Large intestine (tissue), 3 donors: ENCODE data around the gene ANKRD11. TPM values are rescaled to one million over a fixed set of nuclear protein-coding genes. Genes with fewer than 3 reads are reported as not detected.
"Not testable (repeated sequence)": the region's sequence is repeated elsewhere in the genome, so short reads cannot be mapped to it uniquely, and the experiment has no call there.

Experiments used
- DNase-seq, 2 donors: peaks; one replicate each; pipeline versions ENCODE4 v3.0.0 to v3.0.0-alpha.2; 2013
- H3K27ac ChIP-seq: one replicate; pipeline ENCODE4 v1.5.1; 2013; ENCODE audit warnings: low read length
- H3K27me3 ChIP-seq: 2 replicates; pipeline ENCODE4 v1.6.1; 2013; ENCODE audit warnings: low read length; ENCODE audit not compliant: control insufficient read depth, insufficient read depth
- H3K36me3 ChIP-seq: 2 replicates; pipeline ENCODE4 v1.6.1; 2013; ENCODE audit warnings: low read length; ENCODE audit not compliant: control insufficient read depth, insufficient read depth
- H3K4me1 ChIP-seq: one replicate; pipeline ENCODE4 v1.6.1; 2013; ENCODE audit warnings: low read length; ENCODE audit not compliant: control insufficient read depth, insufficient read depth
- H3K4me3 ChIP-seq: one replicate; pipeline ENCODE4 v1.5.1; 2013; ENCODE audit warnings: low read length
- H3K9me3 ChIP-seq: one replicate; pipeline ENCODE4 v1.6.1; 2013; ENCODE audit warnings: mild to moderate bottlenecking, low read depth, low read length, moderate library complexity; ENCODE audit not compliant: control insufficient read depth
- WGBS: methylation state at CpG from one replicate; pipeline ENCODE4 v1.1.5; 2013; ENCODE audit warnings: low lambda C conversion rate; ENCODE audit not compliant: insufficient coverage; 5-methylcytosine and 5-hydroxymethylcytosine counted together
- polyA plus RNA-seq: library from polyadenylated mRNA; unstranded; fragments of 120-200 nt; gene quantifications from one replicate; pipeline ENCODE4 v1.2.1, GENCODE V29; 2013

The ANKRD11 gene
- polyA plus RNA-seq, 1 donor: 83.9 TPM

GRCh38 chr16:89463312-89463711 lies 27.0 kb downstream of the ANKRD11 start:
- not testable (repeated sequence) for H3K27ac ChIP-seq, H3K4me3 ChIP-seq, DNase-seq, H3K36me3 ChIP-seq, H3K27me3 ChIP-seq, H3K4me1 ChIP-seq
- WGBS: no CpG with 5 or more reads among the region's 5 CpGs
- H3K9me3 ChIP-seq: peaks cover 12% of the 10 kb centered on the region

- not testable (repeated sequence) for H3K27me3 ChIP-seq, H3K4me3 ChIP-seq, H3K4me1 ChIP-seq, H3K27ac ChIP-seq, DNase-seq, H3K36me3 ChIP-seq
- WGBS: no CpG with 5 or more reads among the region's 30 CpGs
- peaks cover 12% of the 10 kb centered on the region for H3K9me3 ChIP-seq
These were observed 27.7 kb downstream of the ANKRD11 start for GRCh38 chr16:89462639-89463038.

- peaks cover 12% of the 10 kb centered on the region for H3K9me3 ChIP-seq
- not testable (repeated sequence) for H3K27me3 ChIP-seq, H3K27ac ChIP-seq, H3K4me1 ChIP-seq, H3K36me3 ChIP-seq, DNase-seq, H3K4me3 ChIP-seq
- WGBS: no CpG with 5 or more reads among the region's 15 CpGs
These were observed 28.5 kb downstream of the ANKRD11 start for GRCh38 chr16:89461890-89462289.

GRCh38 chr16:89460556-89460955 lies 29.8 kb downstream of the ANKRD11 start:
- Histone ChIP-seq H3K4me1 (no peaks in the 10 kb centered on the region), H3K27ac (no peak overlapping the region), H3K9me3 (peaks cover 12% of the 10 kb centered on the region), H3K4me3 (no peak overlapping the region), H3K36me3 (peaks cover 4% of the 10 kb centered on the region), H3K27me3 (no peaks in the 10 kb centered on the region)
- WGBS: no CpG with 5 or more reads among the region's 6 CpGs
- DNase-seq: no peak

- WGBS: 100% methylated on average over 2 of the region's 2 CpGs
- no peak for DNase-seq
- Histone ChIP-seq H3K9me3 (peaks cover 12% of the 10 kb centered on the region), H3K4me3 (no peak overlapping the region), H3K27ac (no peak overlapping the region), H3K27me3 (no peaks in the 10 kb centered on the region), H3K36me3 (peaks cover 4% of the 10 kb centered on the region), H3K4me1 (peaks cover 2% of the 10 kb centered on the region)
These were observed 31.4 kb downstream of the ANKRD11 start for GRCh38 chr16:89458967-89459366.

- Histone ChIP-seq H3K27me3 (no peaks in the 10 kb centered on the region), H3K36me3 (peaks cover 4% of the 10 kb centered on the region), H3K9me3 (peaks cover 12% of the 10 kb centered on the region), H3K27ac (no peak overlapping the region), H3K4me3 (no peak overlapping the region), H3K4me1 (peaks cover 6% of the 10 kb centered on the region)
- WGBS: no CpG with 5 or more reads among the region's 7 CpGs
- no peak for DNase-seq
These were observed 31.8 kb downstream of the ANKRD11 start for GRCh38 chr16:89458551-89458950.

GRCh38 chr16:89456419-89456959 lies 33.9 kb downstream of the ANKRD11 start:
- Histone ChIP-seq H3K36me3 (peaks cover 4% of the 10 kb centered on the region), H3K4me1 (peaks cover 6% of the 10 kb centered on the region), H3K27ac (no peak overlapping the region), H3K9me3 (no peaks in the 10 kb centered on the region), H3K27me3 (no peaks in the 10 kb centered on the region), H3K4me3 (no peak overlapping the region)
- 95% methylated on average over 4 of the region's 12 CpGs for WGBS
- no peak for DNase-seq

GRCh38 chr16:89455692-89456091 lies 34.7 kb downstream of the ANKRD11 start:
- Histone ChIP-seq H3K27ac (no peak overlapping the region), H3K36me3 (peaks cover 4% of the 10 kb centered on the region), H3K27me3 (no peaks in the 10 kb centered on the region), H3K4me3 (no peak overlapping the region), H3K9me3 (no peaks in the 10 kb centered on the region), H3K4me1 (peaks cover 6% of the 10 kb centered on the region)
- no CpG with 5 or more reads among the region's 2 CpGs for WGBS
- DNase-seq: no peak

- Histone ChIP-seq H3K4me1 (peaks cover 6% of the 10 kb centered on the region), H3K4me3 (no peak overlapping the region), H3K36me3 (peaks cover 4% of the 10 kb centered on the region), H3K27ac (no peak overlapping the region), H3K9me3 (no peaks in the 10 kb centered on the region), H3K27me3 (no peaks in the 10 kb centered on the region)
- no CpG with 5 or more reads among the region's 2 CpGs for WGBS
- DNase-seq: no peak
These were observed 35.2 kb downstream of the ANKRD11 start for GRCh38 chr16:89455178-89455577.

- WGBS: no CpG with 5 or more reads among the region's 3 CpGs
- not testable (repeated sequence) for H3K36me3 ChIP-seq, H3K4me3 ChIP-seq, H3K9me3 ChIP-seq, DNase-seq, H3K27ac ChIP-seq, H3K4me1 ChIP-seq, H3K27me3 ChIP-seq
These were observed 35.8 kb downstream of the ANKRD11 start for GRCh38 chr16:89454378-89455125.
